ENCODE data around the gene PCSK5.

The PCSK5 gene

GRCh38 chr9:76082057-76082456 is 191.6 kb downstream of the PCSK5 start:
- no peak for DNase-seq (ENCODE audit: low spot score)

GRCh38 chr9:76085596-76085995 is 195.1 kb downstream of the PCSK5 start:
- DNase-seq (ENCODE audit: low spot score) = no peak

GRCh38 chr9:76086539-76086938 is 196.1 kb downstream of the PCSK5 start:
- peak; percentile 7 for DNase-seq (ENCODE audit: low spot score)

- no peak for DNase-seq (ENCODE audit: low spot score)
Measured at GRCh38 chr9:76087976-76088375, 197.5 kb downstream of the PCSK5 start.

GRCh38 chr9:76090330-76090729 is 199.9 kb downstream of the PCSK5 start:
- DNase-seq (ENCODE audit: low spot score) = no peak

- DNase-seq (ENCODE audit: low spot score) = no peak
Measured at GRCh38 chr9:76090909-76091308, 200.4 kb downstream of the PCSK5 start.

GRCh38 chr9:76092572-76092971 is 202.1 kb downstream of the PCSK5 start:
- no peak for DNase-seq (ENCODE audit: low spot score)

GRCh38 chr9:76095585-76095984 is 205.1 kb downstream of the PCSK5 start:
- no peak for DNase-seq (ENCODE audit: low spot score)

GRCh38 chr9:76099516-76099915 is 209.0 kb downstream of the PCSK5 start:
- no peak for DNase-seq (ENCODE audit: low spot score)

GRCh38 chr9:76101075-76101474 is 210.6 kb downstream of the PCSK5 start:
- DNase-seq (ENCODE audit: low spot score) = no peak

- DNase-seq (ENCODE audit: low spot score) = no peak
Measured at GRCh38 chr9:76101491-76101890, 211.0 kb downstream of the PCSK5 start.

- DNase-seq (ENCODE audit: low spot score) = no peak
Measured at GRCh38 chr9:76101947-76102346, 211.5 kb downstream of the PCSK5 start.

- DNase-seq (ENCODE audit: low spot score) = no peak
Measured at GRCh38 chr9:76103531-76104315, 213.2 kb downstream of the PCSK5 start.

- peak; percentile 64 for DNase-seq (ENCODE audit: low spot score)
Measured at GRCh38 chr9:76107482-76107881, 217.0 kb downstream of the PCSK5 start.

- DNase-seq (ENCODE audit: low spot score) = no peak
Measured at GRCh38 chr9:76109953-76110352, 219.5 kb downstream of the PCSK5 start.

- no peak for DNase-seq (ENCODE audit: low spot score)
Measured at GRCh38 chr9:76112151-76112550, 221.7 kb downstream of the PCSK5 start.

GRCh38 chr9:76114144-76114543 is 223.7 kb downstream of the PCSK5 start:
- DNase-seq (ENCODE audit: low spot score) = no peak

GRCh38 chr9:76115396-76115795 is 224.9 kb downstream of the PCSK5 start:
- DNase-seq (ENCODE audit: low spot score) = no peak

GRCh38 chr9:76115982-76116646 is 225.6 kb downstream of the PCSK5 start:
- no peak for DNase-seq (ENCODE audit: low spot score)

- no peak for DNase-seq (ENCODE audit: low spot score)
Measured at GRCh38 chr9:76116913-76117312, 226.4 kb downstream of the PCSK5 start.

GRCh38 chr9:76127637-76128036 is 237.2 kb downstream of the PCSK5 start:
- DNase-seq (ENCODE audit: low spot score) = no peak

GRCh38 chr9:76135902-76136301 is 245.4 kb downstream of the PCSK5 start:
- no peak for DNase-seq (ENCODE audit: low spot score)

- DNase-seq (ENCODE audit: low spot score) = peak; percentile 72
Measured at GRCh38 chr9:76136986-76137385, 246.5 kb downstream of the PCSK5 start.

- no peak for DNase-seq (ENCODE audit: low spot score)
Measured at GRCh38 chr9:76137931-76138330, 247.5 kb downstream of the PCSK5 start.

Data from AG08395 (cell line).